Activated B cell treated with CpG ODN at 0.5 μM for 24 hours (primary cell): Measurements from ENCODE around the gene DAPK1. TPM values are rescaled to one million over a fixed set of nuclear protein-coding genes. Genes with fewer than 3 reads are reported as not detected.

ENCODE experiments used
- ATAC-seq: fragments of 200-7000 bp; cut with Tn5 transposase; one replicate; pipeline ENCODE4 v1.10.0; 2021; ENCODE audit warnings: low read depth, mild to moderate bottlenecking, moderate library complexity
- CTCF ChIA-PET: fragments of 350-600 bp; sonication (Branson Sonifier 250); formaldehyde crosslinking; loops from one replicate; lab custom pipeline; 2021; ENCODE audit warnings: antibody characterized with exemption; lab: Charles Lee
- POLR2A ChIA-PET: fragments of 350-600 bp; sonication (Branson Sonifier 250); formaldehyde crosslinking; loops from one replicate; lab custom pipeline; 2021; ENCODE audit warnings: antibody characterized with exemption; lab: Charles Lee
- DNase-seq: peaks from one replicate; pipeline ENCODE4 v3.0.0; 2022
- H3K27ac Mint-ChIP-seq: one replicate; pipeline ENCODE4 v1.8.0; 2020; ENCODE audit warnings: mixed read lengths
- H3K27me3 Mint-ChIP-seq: one replicate; pipeline ENCODE4 v1.8.0; 2021; ENCODE audit warnings: mixed read lengths
- H3K36me3 Mint-ChIP-seq: one replicate; pipeline ENCODE4 v1.8.0; 2021; ENCODE audit warnings: low read depth, mixed read lengths
- H3K4me1 Mint-ChIP-seq: one replicate; pipeline ENCODE4 v1.8.0; 2021; ENCODE audit warnings: mixed read lengths
- H3K4me3 Mint-ChIP-seq: one replicate; pipeline ENCODE4 v1.8.0; 2020; ENCODE audit warnings: mild to moderate bottlenecking, mixed read lengths
- H3K9me3 Mint-ChIP-seq: one replicate; pipeline ENCODE4 v1.8.0; 2020; ENCODE audit warnings: mixed read lengths
- intact Hi-C: fragments of 100-400 bp; cut with micrococcal nuclease; formaldehyde crosslinking; loops from one replicate; pipeline ENCODE4 v1.15.1; 2024
- total RNA-seq: library from RNA; stranded (reverse); gene quantifications from 2 replicates; pipeline ENCODE4 v1.2.3, GENCODE V29; 2022
- TF ChIP-seq, protein P1 (sequence below): fragments of 200-600 bp; IDR thresholded peaks from one replicate; pipeline ENCODE4 v1.8.0; 2022; ENCODE audit warnings: antibody characterized with exemption, mild to moderate bottlenecking

Gene DAPK1
- total RNA-seq, 1 donor from 2014 or later: 1.0 TPM

DNA sequence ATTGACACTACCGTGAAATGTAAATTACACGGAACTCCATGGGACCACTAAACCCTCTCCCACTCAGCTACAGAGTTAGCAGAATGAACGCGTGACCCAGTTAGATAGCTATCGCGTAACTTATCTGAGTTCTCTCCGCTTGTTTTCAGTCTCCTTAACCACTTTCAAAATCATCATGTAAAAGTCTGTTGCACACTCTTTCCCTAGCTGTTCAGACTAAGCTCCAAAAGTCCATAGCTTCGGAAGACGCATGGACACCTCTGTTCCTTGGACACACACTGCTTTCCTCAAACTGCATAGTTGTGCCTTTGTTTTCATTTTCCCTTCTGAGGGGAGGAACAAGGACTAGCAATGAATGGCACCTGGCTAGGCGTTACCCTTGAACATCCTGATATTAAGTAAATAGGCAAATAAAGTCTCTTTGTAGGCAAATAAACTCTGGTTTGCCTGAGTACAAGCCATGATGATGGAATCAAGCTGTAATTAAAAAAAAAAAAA, 83.3 kb downstream of the DAPK1 start:
- intact Hi-C loops: no loop called here
- TF ChIP-seq, protein P1, sequence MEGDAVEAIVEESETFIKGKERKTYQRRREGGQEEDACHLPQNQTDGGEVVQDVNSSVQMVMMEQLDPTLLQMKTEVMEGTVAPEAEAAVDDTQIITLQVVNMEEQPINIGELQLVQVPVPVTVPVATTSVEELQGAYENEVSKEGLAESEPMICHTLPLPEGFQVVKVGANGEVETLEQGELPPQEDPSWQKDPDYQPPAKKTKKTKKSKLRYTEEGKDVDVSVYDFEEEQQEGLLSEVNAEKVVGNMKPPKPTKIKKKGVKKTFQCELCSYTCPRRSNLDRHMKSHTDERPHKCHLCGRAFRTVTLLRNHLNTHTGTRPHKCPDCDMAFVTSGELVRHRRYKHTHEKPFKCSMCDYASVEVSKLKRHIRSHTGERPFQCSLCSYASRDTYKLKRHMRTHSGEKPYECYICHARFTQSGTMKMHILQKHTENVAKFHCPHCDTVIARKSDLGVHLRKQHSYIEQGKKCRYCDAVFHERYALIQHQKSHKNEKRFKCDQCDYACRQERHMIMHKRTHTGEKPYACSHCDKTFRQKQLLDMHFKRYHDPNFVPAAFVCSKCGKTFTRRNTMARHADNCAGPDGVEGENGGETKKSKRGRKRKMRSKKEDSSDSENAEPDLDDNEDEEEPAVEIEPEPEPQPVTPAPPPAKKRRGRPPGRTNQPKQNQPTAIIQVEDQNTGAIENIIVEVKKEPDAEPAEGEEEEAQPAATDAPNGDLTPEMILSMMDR: no peak
- no peaks in the 10 kb centered on the region for H3K36me3 Mint-ChIP-seq
- H3K27ac Mint-ChIP-seq: no peak overlapping the region
- CTCF ChIA-PET: no interaction called here
- H3K4me3 Mint-ChIP-seq: no peak overlapping the region
- no peaks in the 10 kb centered on the region for H3K9me3 Mint-ChIP-seq
- ATAC-seq: no peak
- DNase-seq: no peak
- no peaks in the 10 kb centered on the region for H3K27me3 Mint-ChIP-seq
- no peaks in the 10 kb centered on the region for H3K4me1 Mint-ChIP-seq
- POLR2A ChIA-PET: interaction anchor here (0.7 kb wide), 1 partner anchor 49 kb away, joined by 3 read pairs; no protein-coding TSS in a partner anchor

DNA sequence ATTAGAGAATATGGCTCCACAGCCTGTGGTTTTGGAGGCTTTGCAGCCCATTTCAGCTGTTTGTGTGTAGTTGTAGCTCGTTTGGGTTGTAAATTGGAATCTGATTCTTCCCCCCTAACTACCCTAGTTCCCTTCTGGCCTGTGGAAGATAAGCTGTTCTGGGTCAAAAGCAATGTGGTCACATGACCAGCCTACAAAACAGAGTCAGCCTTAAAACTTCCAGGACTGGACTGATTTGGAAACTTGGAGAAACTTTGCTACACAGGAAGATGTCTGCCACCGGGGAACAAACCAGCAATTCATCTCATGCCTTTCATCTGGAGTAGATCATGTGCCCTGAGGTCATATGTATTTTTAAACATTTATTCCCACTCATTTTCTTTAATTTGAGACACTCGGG, 83.8 kb downstream of the DAPK1 start:
- POLR2A ChIA-PET: interaction anchor here (0.7 kb wide), 1 partner anchor 50 kb away, joined by 3 read pairs; no protein-coding TSS in a partner anchor
- H3K9me3 Mint-ChIP-seq: no peaks in the 10 kb centered on the region
- no peak overlapping the region for H3K27ac Mint-ChIP-seq
- H3K36me3 Mint-ChIP-seq: no peaks in the 10 kb centered on the region
- intact Hi-C loops: no loop called here
- DNase-seq (no peak), ATAC-seq (no peak)
- H3K4me3 Mint-ChIP-seq: no peak overlapping the region
- CTCF ChIA-PET: no interaction called here
- no peaks in the 10 kb centered on the region for H3K4me1 Mint-ChIP-seq
- TF ChIP-seq, protein P1: no peak
- H3K27me3 Mint-ChIP-seq: no peaks in the 10 kb centered on the region

DNA sequence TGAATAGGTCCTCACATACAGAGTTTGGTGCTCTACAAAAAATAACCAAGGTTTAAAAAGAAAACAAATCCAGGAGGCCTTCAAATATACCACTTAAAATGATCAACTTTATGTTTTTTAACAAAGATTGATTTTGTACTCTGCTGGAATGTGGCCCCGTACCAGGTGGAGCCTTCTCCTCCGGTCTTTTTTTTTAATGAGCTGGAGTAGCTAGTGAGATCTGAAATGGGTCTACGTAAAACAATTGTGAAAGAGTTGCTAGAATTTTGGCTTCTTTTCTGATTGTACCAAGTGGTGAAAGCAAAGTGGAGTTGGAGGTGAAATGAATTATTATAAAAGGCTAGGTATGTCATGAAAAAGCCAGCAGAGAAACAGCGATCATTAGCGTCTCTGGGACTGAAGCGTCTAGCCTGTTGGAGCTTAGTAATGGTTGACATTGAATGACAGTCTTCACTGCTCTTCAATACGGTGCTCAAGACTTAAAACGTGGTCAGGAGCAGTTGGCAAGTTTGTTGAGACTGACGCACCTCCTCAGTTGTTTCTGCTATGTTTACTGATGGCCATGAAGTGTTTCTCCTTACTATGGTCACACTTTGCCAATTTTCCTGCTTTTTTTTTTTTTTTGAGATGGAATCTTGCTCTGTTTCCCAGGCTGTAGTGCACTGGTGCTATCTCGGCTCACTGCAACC, 84.4 kb downstream of the DAPK1 start:
- Mint-ChIP-seq H3K27me3 (no peaks in the 10 kb centered on the region), H3K9me3 (no peaks in the 10 kb centered on the region), H3K36me3 (no peaks in the 10 kb centered on the region), H3K4me1 (no peaks in the 10 kb centered on the region), H3K27ac (no peak overlapping the region), H3K4me3 (no peak overlapping the region)
- TF ChIP-seq, protein P1: no peak
- DNase-seq: no peak
- ATAC-seq: no peak
- POLR2A ChIA-PET: interaction anchor here (0.7 kb wide), 1 partner anchor 50 kb away, joined by 3 read pairs; no protein-coding TSS in a partner anchor
- intact Hi-C loops: no loop called here
- CTCF ChIA-PET: no interaction called here

- no peak overlapping the region for H3K27ac Mint-ChIP-seq
- ChIA-PET POLR2A (no interaction called here), CTCF (no interaction called here)
- TF ChIP-seq, protein P1: no peak
- H3K27me3 Mint-ChIP-seq: no peaks in the 10 kb centered on the region
- no peaks in the 10 kb centered on the region for H3K4me1 Mint-ChIP-seq
- no peaks in the 10 kb centered on the region for H3K36me3 Mint-ChIP-seq
- intact Hi-C loops: no loop called here
- no peaks in the 10 kb centered on the region for H3K9me3 Mint-ChIP-seq
- no peak overlapping the region for H3K4me3 Mint-ChIP-seq
- ATAC-seq: no peak
- no peak for DNase-seq
Observed at GRCh38 chr9:87584326-87584725, 86.7 kb downstream of the DAPK1 start.

DNA sequence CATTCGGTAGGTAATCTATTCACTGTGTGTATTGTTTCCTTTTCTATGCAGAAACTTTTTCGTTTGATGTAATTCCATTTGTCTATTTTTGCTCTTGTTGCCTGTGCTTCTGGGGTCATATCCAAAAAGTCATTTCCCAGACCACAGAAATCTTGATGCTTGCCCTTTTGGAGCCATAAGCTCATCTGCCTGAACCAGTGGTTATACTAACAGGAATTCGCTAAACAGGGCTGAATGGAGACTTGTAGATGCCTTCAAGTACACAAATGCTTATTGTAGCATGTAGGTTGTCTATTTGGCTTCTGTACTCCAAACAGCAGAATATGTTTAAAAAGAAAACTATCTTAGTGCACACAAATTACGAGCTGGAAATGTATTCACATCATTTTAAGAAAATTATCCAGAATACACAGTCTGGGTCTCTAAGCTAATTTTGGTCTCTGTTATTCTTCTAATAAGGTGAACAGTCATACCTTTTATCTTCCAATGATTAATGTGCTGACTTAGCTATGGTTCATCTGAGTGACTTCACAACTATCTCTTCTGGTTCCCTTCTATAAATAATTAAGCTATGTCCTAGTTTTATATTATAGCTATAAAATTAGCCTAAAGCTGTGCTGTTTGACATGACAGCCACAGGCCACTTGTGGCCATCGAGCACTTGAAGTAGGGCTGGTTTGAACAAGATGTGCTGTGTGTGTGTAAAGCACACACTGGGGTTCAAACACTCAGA, 87.6 kb downstream of the DAPK1 start:
- ATAC-seq (no peak), DNase-seq (no peak)
- H3K36me3 Mint-ChIP-seq: no peaks in the 10 kb centered on the region
- H3K9me3 Mint-ChIP-seq: no peaks in the 10 kb centered on the region
- H3K4me3 Mint-ChIP-seq: no peak overlapping the region
- intact Hi-C loops: no loop called here
- POLR2A ChIA-PET: no interaction called here
- H3K4me1 Mint-ChIP-seq: no peaks in the 10 kb centered on the region
- no peak overlapping the region for H3K27ac Mint-ChIP-seq
- no peaks in the 10 kb centered on the region for H3K27me3 Mint-ChIP-seq
- TF ChIP-seq, protein P1: no peak
- CTCF ChIA-PET: no interaction called here
